OCI-LY3 (cell line): Measurements from ENCODE around the gene PTAFR.

ENCODE experiments used
- CTCF ChIP-seq: fragments of 200-600, 300-600 bp; sonication (generic); IDR thresholded peaks from 2 replicates; pipeline ENCODE4 v1.5.1; 2014; ENCODE audit warnings: antibody characterized with exemption, low read length, low read depth
- EZH2phosphoT487 ChIP-seq: fragments of 200-600 bp; shearing (Covaris generic); IDR thresholded peaks from 2 replicates; pipeline ENCODE4 v1.6.1; 2018; ENCODE audit warnings: antibody characterized with exemption, mixed run types, low read depth

GRCh38 chr1:28132171-28133167 is 44.0 kb downstream of the PTAFR start:
- TF ChIP-seq CTCF = no peak
- no peak for TF ChIP-seq EZH2phosphoT487
